HEK293 (cell line): ENCODE data around the gene TRIM27.

Source experiments
- CTCF ChIA-PET: fragments of 350-600 bp; formaldehyde crosslinking; extraction: SDS; loops from one replicate; lab custom pipeline; 2021; ENCODE audit warnings: antibody characterized with exemption; lab: Yijun Ruan, JAX
- POLR2A ChIA-PET: fragments of 300-600 bp; formaldehyde crosslinking; extraction: SDS; loops from one replicate; lab custom pipeline; 2020; ENCODE audit warnings: antibody characterized with exemption, inconsistent platforms; lab: Yijun Ruan, JAX
- H3K27ac ChIP-seq: fragments of 200-500 bp; sonication (Bioruptor generic); 2 replicates; pipeline ENCODE4 v1.5.1; 2014; ENCODE audit warnings: low read depth, low read length, control low read depth, inconsistent platforms; ENCODE audit errors: extremely low read depth
- H3K36me3 ChIP-seq, 2 experiments: fragments of 200-500 bp in 1 of 2; sonication (Bioruptor generic) in 1 of 2; 1 replicate in 1 of 2; 2 replicates in 1 of 2; pipeline ENCODE4 v1.5.1; 2014 to 2017; ENCODE audit warnings: inconsistent platforms in 2 of 2, low read length in 2 of 2; ENCODE audit not compliant: control insufficient read depth in 2 of 2, insufficient read depth in 1 of 2
- H3K4me1 ChIP-seq: fragments of 200-500 bp; sonication (Bioruptor generic); 2 replicates; pipeline ENCODE4 v1.5.1; 2014; ENCODE audit warnings: mild to moderate bottlenecking, low read length, inconsistent platforms; ENCODE audit not compliant: control insufficient read depth, insufficient read depth
- H3K4me3 ChIP-seq: 2 replicates; pipeline ENCODE4 v1.5.1; 2011; ENCODE audit warnings: low read depth, mild to moderate bottlenecking, control low read depth, low read length, moderate library complexity
- H3K9me3 ChIP-seq: fragments of 200-500 bp; sonication (Bioruptor generic); 2 replicates; pipeline ENCODE4 v1.5.1; 2014; ENCODE audit warnings: low read depth, low read length, inconsistent platforms; ENCODE audit not compliant: control insufficient read depth, insufficient read depth
- BCL11A ChIP-seq: fragments of 450-650 bp; formaldehyde crosslinking; IDR thresholded peaks from 2 replicates; pipeline ENCODE4 v1.5.1; 2016; ENCODE audit warnings: low read depth, missing biosample characterization, missing genetic modification characterization
- CTCF ChIP-seq: fragments of 450-650 bp; formaldehyde crosslinking; IDR thresholded peaks from 2 replicates; pipeline ENCODE4 v1.5.1; 2016; ENCODE audit warnings: missing biosample characterization, missing genetic modification characterization
- GLI4 ChIP-seq: fragments of 450-650 bp; formaldehyde crosslinking; IDR thresholded peaks from 2 replicates; pipeline ENCODE4 v1.5.1; 2016; ENCODE audit warnings: missing biosample characterization, missing genetic modification characterization
- IKZF3 ChIP-seq: fragments of 450-650 bp; IDR thresholded peaks from 2 replicates; pipeline ENCODE4 v1.5.0; 2018; ENCODE audit warnings: missing biosample characterization, mild to moderate bottlenecking, missing genetic modification characterization, moderate library complexity
- KLF8 ChIP-seq: fragments of 450-650 bp; formaldehyde crosslinking; IDR thresholded peaks from 2 replicates; pipeline ENCODE4 v1.5.1; 2016; ENCODE audit warnings: missing biosample characterization, missing genetic modification characterization
- SETDB1 ChIP-seq: IDR thresholded peaks from one replicate; pipeline ENCODE4 v1.6.1; 2017; ENCODE audit warnings: mild to moderate bottlenecking, low read length, moderate library complexity, mixed read lengths; ENCODE audit not compliant: insufficient read length
- TSHZ1 ChIP-seq: fragments of 450-650 bp; formaldehyde crosslinking; IDR thresholded peaks from 2 replicates; pipeline ENCODE4 v1.5.1; 2016; ENCODE audit warnings: missing biosample characterization, missing genetic modification characterization, borderline replicate concordance
- ZBTB26 ChIP-seq: fragments of 450-650 bp; formaldehyde crosslinking; optimal IDR thresholded peaks from 2 replicates; pipeline ENCODE3; 2016; ENCODE audit warnings: missing biosample characterization, mild to moderate bottlenecking, missing genetic modification characterization
- ZNF184 ChIP-seq: fragments of 450-650 bp; IDR thresholded peaks from 2 replicates; pipeline ENCODE4 v1.5.1; 2018; ENCODE audit warnings: missing biosample characterization, mild to moderate bottlenecking, missing genetic modification characterization
- ZNF214 ChIP-seq: fragments of 450-650 bp; formaldehyde crosslinking; IDR thresholded peaks from 2 replicates; pipeline ENCODE4 v1.5.1; 2017; ENCODE audit warnings: missing biosample characterization, mild to moderate bottlenecking, missing genetic modification characterization, borderline replicate concordance
- ZNF274 ChIP-seq, 2 experiments: fragments of 200-500 bp in 1 of 2; fragments of 450-650 bp in 1 of 2; sonication (Bioruptor generic) in 1 of 2; formaldehyde crosslinking in 1 of 2; IDR thresholded peaks; 2 replicates each; pipeline versions ENCODE4 v1.5.1 to v1.6.1; 2014 to 2016; ENCODE audit warnings: borderline replicate concordance in 1 of 2, inconsistent platforms in 1 of 2, low read length in 1 of 2, missing biosample characterization in 1 of 2, missing genetic modification characterization in 1 of 2
- ZNF311 ChIP-seq: fragments of 450-650 bp; formaldehyde crosslinking; IDR thresholded peaks from 2 replicates; pipeline ENCODE4 v1.5.1; 2017; ENCODE audit warnings: missing biosample characterization, missing genetic modification characterization, borderline replicate concordance
- ZNF585B ChIP-seq: fragments of 450-650 bp; formaldehyde crosslinking; IDR thresholded peaks from 2 replicates; pipeline ENCODE4 v1.5.1; 2016; ENCODE audit warnings: missing biosample characterization, missing genetic modification characterization
- ZNF621 ChIP-seq: fragments of 450-650 bp; formaldehyde crosslinking; IDR thresholded peaks from 2 replicates; pipeline ENCODE4 v1.5.1; 2017; ENCODE audit warnings: missing biosample characterization, missing genetic modification characterization
- ZNF660 ChIP-seq: fragments of 450-650 bp; IDR thresholded peaks from 2 replicates; pipeline ENCODE4 v1.5.1; 2018; ENCODE audit warnings: missing biosample characterization, mild to moderate bottlenecking, missing genetic modification characterization
- ZNF768 ChIP-seq: fragments of 450-650 bp; formaldehyde crosslinking; IDR thresholded peaks from 2 replicates; pipeline ENCODE4 v1.5.1; 2018; ENCODE audit warnings: missing biosample characterization, mild to moderate bottlenecking, missing genetic modification characterization
- ZNF837 ChIP-seq: fragments of 450-650 bp; formaldehyde crosslinking; IDR thresholded peaks from 2 replicates; pipeline ENCODE4 v1.5.1; 2016; ENCODE audit warnings: missing biosample characterization, missing genetic modification characterization
- ZSCAN16 ChIP-seq: fragments of 450-650 bp; formaldehyde crosslinking; IDR thresholded peaks from 2 replicates; pipeline ENCODE4 v1.5.1; 2016; ENCODE audit warnings: missing biosample characterization, missing genetic modification characterization

The TRIM27 gene

GRCh38 chr6:28948782-28949486, 25.1 kb upstream of the TRIM27 start:
- Histone ChIP-seq H3K9me3 (no peaks in the 10 kb centered on the region), H3K4me3 (no peak overlapping the region), H3K27ac (no peak overlapping the region)
- TF ChIP-seq ZNF184 (tag by site-specific recombination) (no peak), ZNF585B (tag by site-specific recombination) (peak; percentile 31; the same call in 1 of the 2 replicates)
- TF ChIP-seq, all 188 proteins: peak for 1
- peaks cover 3% of the 10 kb centered on the region for H3K4me1 ChIP-seq
- ChIA-PET POLR2A (interaction anchor here (0.6 to 1.4 kb wide), 5 partner anchors 16 to 153 kb away, joined by 3 read pairs; partner anchors contain the start of gene TRIM27), CTCF (interaction anchor here (1.1 kb wide), 1 partner anchor 67 kb away, joined by 3 read pairs; no protein-coding TSS in a partner anchor)
- H3K36me3 ChIP-seq = no peaks in the 10 kb centered on the region

GRCh38 chr6:28947831-28948270, 24.1 kb upstream of the TRIM27 start:
- Histone ChIP-seq H3K9me3 (no peaks in the 10 kb centered on the region), H3K4me3 (no peak overlapping the region), H3K36me3 (no peaks in the 10 kb centered on the region), H3K27ac (no peak overlapping the region), H3K4me1 (peaks cover 2% of the 10 kb centered on the region)
- ChIA-PET POLR2A (interaction anchor here (0.5 to 1.4 kb wide), 4 partner anchors 24 to 1647 kb away, joined by 3 to 5 read pairs (median 4); partner anchors contain the start of gene TRIM27), CTCF (interaction anchor here (0.9 to 1.2 kb wide), 2 partner anchors 35 to 85 kb away, joined by 3 to 5 read pairs; no protein-coding TSS in a partner anchor)
- no peak for TF ChIP-seq ZNF274 (IDR thresholded peaks at IDR 0.05; ENCODE audit: low read length)
- TF ChIP-seq ZNF274 (tag by site-specific recombination; IDR thresholded peaks at IDR 0.05; ENCODE audit: borderline replicate concordance) = no peak
- TF ChIP-seq ZNF214 = no peak
- TF ChIP-seq ZNF660 (tag by site-specific recombination) = no peak
- TF ChIP-seq KLF8 (tag by site-specific recombination) = no peak
- TF ChIP-seq ZNF311 (tag by site-specific recombination) = no peak
- TF ChIP-seq BCL11A (tag by site-specific recombination) = no peak
- TF ChIP-seq IKZF3 (tag by site-specific recombination) = no peak
- no peak for TF ChIP-seq ZNF768
- TF ChIP-seq GLI4 (tag by site-specific recombination) = no peak
- no peak for TF ChIP-seq ZBTB26
- no peak for TF ChIP-seq ZNF837 (tag by site-specific recombination)
- no peak for TF ChIP-seq SETDB1
- no peak for TF ChIP-seq ZNF621 (tag by site-specific recombination)
- no peak for TF ChIP-seq ZSCAN16

GRCh38 chr6:28947067-28947765, 23.4 kb upstream of the TRIM27 start:
- ChIA-PET POLR2A (interaction anchor here (0.5 to 1.4 kb wide), 7 partner anchors 23 to 1647 kb away, joined by 3 to 5 read pairs (median 3); partner anchors contain the start of gene TRIM27), CTCF (interaction anchor here (0.9 to 1.2 kb wide), 2 partner anchors 36 to 84 kb away, joined by 3 to 5 read pairs; no protein-coding TSS in a partner anchor)
- no peaks in the 10 kb centered on the region for H3K36me3 ChIP-seq
- no peak overlapping the region for H3K4me3 ChIP-seq
- no peaks in the 10 kb centered on the region; the same call in 1 of the 2 replicates for H3K4me1 ChIP-seq
- no peaks in the 10 kb centered on the region for H3K9me3 ChIP-seq
- no peak overlapping the region for H3K27ac ChIP-seq
- TF ChIP-seq TSHZ1 (tag by site-specific recombination) (no peak), CTCF (tag by site-specific recombination) (no peak)
- TF ChIP-seq, all 188 proteins: peak for 0
